ENCODE measurements around the gene SEPTIN12.

DNA sequence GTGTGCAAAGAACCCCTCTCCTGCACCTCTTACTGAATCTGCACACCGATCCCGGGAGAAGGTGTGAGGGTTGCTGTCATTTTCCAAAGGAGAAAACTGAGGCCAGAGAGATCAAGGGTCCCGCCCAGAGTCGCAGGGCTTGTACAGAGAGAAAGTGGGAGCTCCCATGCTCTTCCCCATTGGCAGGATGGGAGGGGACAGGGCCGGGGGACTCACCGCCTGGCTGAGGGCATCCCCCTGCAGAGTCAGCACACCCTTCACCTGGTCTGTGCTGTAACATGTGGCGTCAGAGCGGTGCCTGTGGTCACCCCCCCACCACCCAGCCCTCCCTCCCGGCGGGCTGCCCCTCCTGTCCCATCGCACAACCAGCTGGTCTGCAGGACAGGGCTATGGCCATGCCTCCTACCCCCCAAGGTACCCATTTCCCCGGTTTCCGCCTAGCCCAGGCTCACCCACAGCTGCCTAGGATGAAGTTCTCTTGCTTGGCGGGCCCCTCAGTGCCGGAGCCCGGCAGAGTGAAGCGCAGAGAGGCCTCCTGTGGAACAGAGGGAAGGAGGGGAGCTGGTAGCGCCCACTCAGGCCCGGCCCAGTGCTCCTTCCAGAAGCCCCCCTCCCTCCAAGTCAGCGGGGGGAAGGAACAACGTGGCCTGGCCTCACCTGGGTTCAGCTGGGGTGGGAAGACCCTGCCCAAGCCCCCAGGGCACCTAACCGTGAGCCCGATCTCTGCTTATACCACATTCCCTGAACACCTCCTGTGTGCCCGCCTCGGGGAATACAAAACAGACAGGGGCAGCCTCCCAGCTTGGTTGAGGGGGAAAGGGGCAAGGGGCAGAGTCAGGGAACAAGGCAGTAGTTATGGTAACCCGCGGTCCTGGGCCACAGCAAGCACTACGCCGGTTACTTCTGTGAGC, 13.2 kb upstream of the SEPTIN12 start:
- TF ChIP-seq JUN (IDR thresholded peaks at IDR 0.05; ENCODE audit: borderline replicate concordance, insufficient read depth, insufficient read length, low read depth) (no peak), POLR2AphosphoS5 (IDR thresholded peaks at IDR 0.05; ENCODE audit: insufficient read depth, low read depth, low read length) (no peak), EZH2 (IDR thresholded peaks at IDR 0.05; ENCODE audit: borderline replicate concordance, low read depth, low read length, severe bottlenecking) (no peak)
- TF ChIP-seq, protein P1, sequence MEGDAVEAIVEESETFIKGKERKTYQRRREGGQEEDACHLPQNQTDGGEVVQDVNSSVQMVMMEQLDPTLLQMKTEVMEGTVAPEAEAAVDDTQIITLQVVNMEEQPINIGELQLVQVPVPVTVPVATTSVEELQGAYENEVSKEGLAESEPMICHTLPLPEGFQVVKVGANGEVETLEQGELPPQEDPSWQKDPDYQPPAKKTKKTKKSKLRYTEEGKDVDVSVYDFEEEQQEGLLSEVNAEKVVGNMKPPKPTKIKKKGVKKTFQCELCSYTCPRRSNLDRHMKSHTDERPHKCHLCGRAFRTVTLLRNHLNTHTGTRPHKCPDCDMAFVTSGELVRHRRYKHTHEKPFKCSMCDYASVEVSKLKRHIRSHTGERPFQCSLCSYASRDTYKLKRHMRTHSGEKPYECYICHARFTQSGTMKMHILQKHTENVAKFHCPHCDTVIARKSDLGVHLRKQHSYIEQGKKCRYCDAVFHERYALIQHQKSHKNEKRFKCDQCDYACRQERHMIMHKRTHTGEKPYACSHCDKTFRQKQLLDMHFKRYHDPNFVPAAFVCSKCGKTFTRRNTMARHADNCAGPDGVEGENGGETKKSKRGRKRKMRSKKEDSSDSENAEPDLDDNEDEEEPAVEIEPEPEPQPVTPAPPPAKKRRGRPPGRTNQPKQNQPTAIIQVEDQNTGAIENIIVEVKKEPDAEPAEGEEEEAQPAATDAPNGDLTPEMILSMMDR (IDR thresholded peaks at IDR 0.05; ENCODE audit: extremely low read depth in 1 of 2, insufficient read depth in 1 of 2, low read depth in 1 of 2, low read length in 2 of 2), result no peak

All from endothelial cell of umbilical vein (primary cell).